AG09319 (cell line): ENCODE measurements around the gene TRIM28.
"Not testable (repeated sequence)": the region's sequence is repeated elsewhere in the genome, so short reads cannot be mapped to it uniquely, and the experiment has no call there.

Source experiments
- DNase-seq: peaks from one replicate; pipeline ENCODE4 v3.0.0-alpha.2; 2010; ENCODE audit warnings: low read depth; ENCODE audit errors: extremely low read depth
- CTCF ChIP-seq: IDR thresholded peaks from 2 replicates; pipeline ENCODE4 v1.5.1; 2011; ENCODE audit warnings: low read depth, mild to moderate bottlenecking, inconsistent platforms, low read length, moderate library complexity

Gene TRIM28

GRCh38 chr19:58538257-58539168 is 5.4 kb upstream of the TRIM28 start:
- no peak for DNase-seq
- TF ChIP-seq CTCF, result no peak

GRCh38 chr19:58539169-58539559 is 4.7 kb upstream of the TRIM28 start:
- not testable (repeated sequence) for DNase-seq

- not testable (repeated sequence) for DNase-seq
These were observed 1.1 kb upstream of the TRIM28 start for GRCh38 chr19:58542641-58543372.

- DNase-seq, result no peak
- no peak for TF ChIP-seq CTCF
These were observed 874 bp downstream of the TRIM28 start for GRCh38 chr19:58544591-58545285.

- DNase-seq, result no peak
- no peak for TF ChIP-seq CTCF
These were observed 1.6 kb downstream of the TRIM28 start for GRCh38 chr19:58545286-58546018.

GRCh38 chr19:58546019-58546530 is 2.2 kb downstream of the TRIM28 start:
- no peak for DNase-seq
- no peak for TF ChIP-seq CTCF

- DNase-seq, result no peak
These were observed 3.8 kb downstream of the TRIM28 start for GRCh38 chr19:58547323-58548312.

More at GRCh38 chr19:58547323-58548312, 3.8 kb downstream of the TRIM28 start:
- TF ChIP-seq CTCF, result no peak
